Activated T-helper 1 cell treated with anti-CD3 and anti-CD28 coated beads, Interleukin-12 subunit alpha, Interleukin-12 subunit beta, Interleukin-2, Interleukin-4 antibody, amounts not matched to agents 30 ng/mL and 10 ng/mL and 1 ng/mL, durations not matched to agents 14 hours and 24 hours and 36 hours (primary cell): Measurements from ENCODE around the gene PRKCA. TPM values are rescaled to one million over a fixed set of nuclear protein-coding genes. Genes with fewer than 3 reads are reported as not detected.
"Not testable (repeated sequence)": the region's sequence is repeated elsewhere in the genome, so short reads cannot be mapped to it uniquely, and the experiment has no call there.

Experiments used
- DNase-seq: peaks from one replicate; pipeline ENCODE4 v3.0.0; 2021; ENCODE audit warnings: low spot score
- H3K27ac Mint-ChIP-seq: one replicate; pipeline ENCODE4 v1.8.0; 2021; ENCODE audit warnings: mild to moderate bottlenecking, mixed read lengths
- H3K27me3 Mint-ChIP-seq: one replicate; pipeline ENCODE4 v1.8.0; 2022; ENCODE audit warnings: mild to moderate bottlenecking, moderate library complexity, mixed read lengths; ENCODE audit not compliant: insufficient read depth
- H3K36me3 Mint-ChIP-seq: one replicate; pipeline ENCODE4 v1.8.0; 2021; ENCODE audit warnings: low read depth, mixed read lengths
- H3K4me1 Mint-ChIP-seq: one replicate; pipeline ENCODE4 v1.8.0; 2021; ENCODE audit warnings: low read depth, mixed read lengths
- H3K4me3 Mint-ChIP-seq: one replicate; pipeline ENCODE4 v1.8.0; 2021; ENCODE audit warnings: mild to moderate bottlenecking, moderate library complexity, mixed read lengths
- H3K9me3 Mint-ChIP-seq: one replicate; pipeline ENCODE4 v1.8.0; 2021; ENCODE audit warnings: mixed read lengths
- intact Hi-C: fragments of 100-400 bp; cut with micrococcal nuclease; formaldehyde crosslinking; loops from one replicate; pipeline ENCODE4 v1.15.1; 2024
- total RNA-seq: library from RNA; stranded (reverse); gene quantifications from 2 replicates; pipeline ENCODE4 v1.2.3, GENCODE V29; 2022

The PRKCA gene
- total RNA-seq, 1 donor from 2014 or later, result 157 TPM

DNA sequence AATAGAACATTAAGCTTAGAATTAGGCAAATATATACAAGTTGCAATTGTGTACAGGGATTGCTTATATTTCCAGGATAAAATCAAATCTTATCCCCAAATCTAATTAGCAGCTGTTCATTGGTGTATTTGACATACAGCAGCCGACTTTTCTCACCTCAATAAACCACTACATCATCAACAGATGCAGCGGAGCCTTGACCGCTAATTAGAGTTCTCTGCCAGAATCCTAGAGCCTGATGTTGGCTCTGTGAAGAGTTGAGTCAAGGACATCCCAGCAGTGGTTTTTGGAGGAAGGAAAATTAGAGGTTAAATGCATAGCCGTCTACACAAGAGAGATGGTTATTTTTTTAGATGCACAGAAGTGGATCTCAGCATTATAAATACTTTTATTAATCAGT, 310.6 kb downstream of the PRKCA start:
- Mint-ChIP-seq H3K9me3 (peaks cover 34% of the 10 kb centered on the region), H3K27me3 (no peaks in the 10 kb centered on the region), H3K4me1 (peaks cover 33% of the 10 kb centered on the region), H3K36me3 (peaks cover 35% of the 10 kb centered on the region), H3K4me3 (no peak overlapping the region), H3K27ac (no peak overlapping the region)
- no peak for DNase-seq
- intact Hi-C loops, result no loop called here

DNA sequence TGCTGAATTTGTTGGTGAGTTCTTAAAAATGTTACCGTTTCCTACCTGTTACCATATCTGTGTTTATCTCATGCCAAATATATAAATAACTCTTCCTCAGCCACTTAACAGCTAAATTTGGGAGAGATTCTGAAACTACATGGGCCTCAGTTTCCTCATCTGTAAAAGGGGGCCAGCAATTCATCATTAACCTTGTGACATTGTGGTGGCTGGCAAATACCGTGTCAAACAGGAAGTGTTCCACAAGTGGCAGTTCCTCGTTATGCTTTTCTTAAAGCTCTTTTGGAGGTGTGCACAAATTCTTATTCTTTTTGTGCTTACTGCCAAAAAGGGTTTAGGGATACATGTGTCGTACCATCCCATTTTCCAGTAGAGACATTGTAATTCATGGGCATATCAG, 312.1 kb downstream of the PRKCA start:
- Mint-ChIP-seq H3K36me3 (peaks cover 24% of the 10 kb centered on the region), H3K27ac (no peak overlapping the region), H3K4me1 (peaks cover 33% of the 10 kb centered on the region), H3K9me3 (peaks cover 22% of the 10 kb centered on the region), H3K27me3 (no peaks in the 10 kb centered on the region), H3K4me3 (no peak overlapping the region)
- intact Hi-C loops, result no loop called here
- DNase-seq, result no peak

DNA sequence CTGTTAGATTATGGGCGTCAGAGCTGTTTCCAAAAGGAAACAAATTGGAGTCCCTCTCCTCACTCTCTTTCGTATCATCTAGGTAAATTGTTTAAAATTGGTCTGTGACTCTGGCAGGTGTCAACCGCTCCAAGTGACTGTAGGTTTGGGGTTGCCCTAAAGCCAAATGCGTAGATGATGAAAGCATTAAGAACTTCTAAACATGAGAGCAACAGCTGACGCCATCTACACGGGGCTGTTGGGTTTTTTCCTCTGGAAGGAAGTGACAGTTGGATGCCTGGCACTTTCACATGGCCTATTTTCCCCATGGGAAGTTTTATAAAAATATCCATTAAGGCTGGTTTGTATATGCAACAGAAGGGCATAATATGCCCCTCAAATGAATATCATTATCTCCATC, 316.8 kb downstream of the PRKCA start:
- Mint-ChIP-seq H3K4me3 (no peak overlapping the region), H3K9me3 (no peaks in the 10 kb centered on the region), H3K27ac (no peak overlapping the region), H3K36me3 (peaks cover 11% of the 10 kb centered on the region), H3K27me3 (no peaks in the 10 kb centered on the region), H3K4me1 (peaks cover 45% of the 10 kb centered on the region)
- intact Hi-C loops, result no loop called here
- no peak for DNase-seq

DNA sequence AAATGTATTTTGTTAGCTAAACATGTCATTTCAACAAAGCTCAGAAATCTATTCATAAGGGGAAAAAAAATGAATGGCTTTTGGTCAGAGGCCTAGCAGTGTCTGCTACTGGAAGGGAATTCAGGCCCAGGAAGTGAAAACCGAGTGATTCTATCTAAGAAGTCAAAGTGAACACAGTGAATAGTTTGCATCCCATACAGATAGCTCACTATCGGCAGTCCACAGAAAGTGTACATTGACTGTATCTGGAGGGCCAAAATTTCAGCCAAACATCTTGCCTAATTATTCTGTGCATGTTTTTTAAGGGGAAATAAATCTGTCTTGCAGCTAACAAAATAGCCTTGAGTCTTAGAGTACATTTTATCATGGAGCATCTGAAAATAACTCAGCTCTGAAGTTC, 318.1 kb downstream of the PRKCA start:
- DNase-seq, result no peak
- Mint-ChIP-seq H3K27ac (peak overlapping the region; percentile 40), H3K4me3 (no peak overlapping the region), H3K27me3 (no peaks in the 10 kb centered on the region), H3K9me3 (no peaks in the 10 kb centered on the region), H3K36me3 (peaks cover 9% of the 10 kb centered on the region), H3K4me1 (peaks cover 46% of the 10 kb centered on the region)
- intact Hi-C loops, result no loop called here

DNA sequence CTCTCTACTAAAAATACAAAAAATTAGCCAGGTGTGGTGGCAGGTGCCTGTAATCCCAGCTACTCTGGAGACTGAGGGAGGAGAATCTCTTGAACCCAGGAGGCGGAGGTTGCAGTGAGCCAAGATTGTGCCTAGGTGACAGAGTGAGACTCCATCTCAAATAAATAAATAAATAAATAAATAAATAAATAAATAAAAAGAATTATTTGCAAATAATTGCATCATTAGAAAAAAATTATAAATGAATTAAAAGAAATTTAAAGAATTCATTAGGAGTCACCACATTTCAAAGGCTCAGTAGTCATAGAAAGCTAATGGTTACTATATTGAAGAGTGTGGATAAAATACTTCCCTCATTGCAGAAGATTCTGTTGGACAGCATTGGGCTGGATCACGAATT, 322.2 kb downstream of the PRKCA start:
- H3K4me1 Mint-ChIP-seq, result peaks cover 42% of the 10 kb centered on the region
- not testable (repeated sequence) for DNase-seq, H3K36me3 Mint-ChIP-seq, H3K4me3 Mint-ChIP-seq, H3K27ac Mint-ChIP-seq, H3K27me3 Mint-ChIP-seq, H3K9me3 Mint-ChIP-seq
- intact Hi-C loops, result loop anchor here (1.0 to 2.0 kb wide), 4 partner anchors 203 to 424 kb away; no protein-coding TSS in a partner anchor

DNA sequence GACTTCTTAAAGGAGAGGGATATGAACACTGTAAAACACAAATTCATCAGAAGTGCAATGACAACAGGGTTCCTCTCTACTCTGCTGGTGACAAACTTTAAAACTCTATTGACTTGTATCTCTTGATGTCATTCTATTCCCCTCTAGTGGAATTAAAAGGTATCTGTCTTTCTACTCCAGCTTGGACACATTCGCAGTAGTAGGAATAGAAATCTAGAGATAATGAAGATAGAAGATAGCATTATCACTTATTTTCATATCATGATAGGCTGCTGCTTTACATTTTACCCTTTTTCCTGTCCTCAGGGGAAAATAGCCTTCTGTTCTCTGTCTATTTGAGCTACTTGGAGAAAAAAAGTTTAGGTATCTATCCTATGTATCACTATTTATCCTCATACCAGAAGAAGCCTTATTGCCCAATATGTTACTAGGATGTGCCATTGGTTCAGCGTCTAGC, 322.9 kb downstream of the PRKCA start:
- no peaks in the 10 kb centered on the region for H3K9me3 Mint-ChIP-seq
- peaks cover 42% of the 10 kb centered on the region for H3K4me1 Mint-ChIP-seq
- intact Hi-C loops, result loop anchor here (1.0 to 2.0 kb wide), 4 partner anchors 204 to 425 kb away; no protein-coding TSS in a partner anchor
- no peak for DNase-seq
- H3K36me3 Mint-ChIP-seq, result peaks cover 7% of the 10 kb centered on the region
- no peaks in the 10 kb centered on the region for H3K27me3 Mint-ChIP-seq
- H3K27ac Mint-ChIP-seq, result no peak overlapping the region
- H3K4me3 Mint-ChIP-seq, result no peak overlapping the region

DNA sequence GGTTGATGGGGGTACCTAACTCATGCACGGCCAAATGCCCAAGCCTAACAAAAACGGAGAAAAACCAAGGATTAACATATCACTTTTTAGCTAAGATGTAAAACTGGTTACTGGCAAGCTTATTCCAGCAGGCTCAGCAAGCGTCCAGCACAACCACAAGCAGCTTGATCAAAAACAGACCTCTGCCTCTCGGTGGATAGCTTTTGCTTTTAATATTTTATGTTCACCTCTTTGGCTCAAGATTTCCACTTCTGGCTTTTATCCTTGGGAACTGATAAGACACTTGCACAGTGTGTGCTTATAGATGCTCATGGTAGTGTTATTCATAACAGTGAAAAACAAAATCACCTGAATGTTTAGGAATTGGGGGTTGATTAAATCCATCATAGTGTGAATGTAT, 325.6 kb downstream of the PRKCA start:
- H3K9me3 Mint-ChIP-seq, result no peaks in the 10 kb centered on the region
- no peaks in the 10 kb centered on the region for H3K27me3 Mint-ChIP-seq
- peaks cover 57% of the 10 kb centered on the region for H3K4me1 Mint-ChIP-seq
- intact Hi-C loops, result no loop called here
- DNase-seq, result no peak
- H3K4me3 Mint-ChIP-seq, result no peak overlapping the region
- no peak overlapping the region for H3K27ac Mint-ChIP-seq
- peaks cover 3% of the 10 kb centered on the region for H3K36me3 Mint-ChIP-seq

DNA sequence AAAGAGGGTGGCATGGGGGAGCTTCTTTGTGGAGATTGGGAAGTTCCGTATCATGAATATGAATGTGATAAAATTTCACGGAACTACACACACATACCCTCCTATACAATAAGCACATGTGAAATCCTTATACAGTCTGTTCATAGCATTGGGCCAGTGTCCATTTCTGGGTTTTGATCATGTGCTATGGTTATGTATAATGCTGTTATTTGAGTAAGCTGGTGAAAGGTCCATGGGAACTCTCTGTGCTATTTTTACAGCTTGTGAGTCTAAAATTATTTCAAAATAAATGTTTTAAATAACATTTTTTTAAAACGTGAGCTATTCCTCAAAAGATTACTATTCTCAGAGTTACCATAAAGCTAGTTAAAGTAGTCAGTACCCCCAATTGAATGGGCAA, 327.3 kb downstream of the PRKCA start:
- intact Hi-C loops, result loop anchor here (5.0 kb wide), 2 partner anchors 62 to 232 kb away; no protein-coding TSS in a partner anchor

DNA sequence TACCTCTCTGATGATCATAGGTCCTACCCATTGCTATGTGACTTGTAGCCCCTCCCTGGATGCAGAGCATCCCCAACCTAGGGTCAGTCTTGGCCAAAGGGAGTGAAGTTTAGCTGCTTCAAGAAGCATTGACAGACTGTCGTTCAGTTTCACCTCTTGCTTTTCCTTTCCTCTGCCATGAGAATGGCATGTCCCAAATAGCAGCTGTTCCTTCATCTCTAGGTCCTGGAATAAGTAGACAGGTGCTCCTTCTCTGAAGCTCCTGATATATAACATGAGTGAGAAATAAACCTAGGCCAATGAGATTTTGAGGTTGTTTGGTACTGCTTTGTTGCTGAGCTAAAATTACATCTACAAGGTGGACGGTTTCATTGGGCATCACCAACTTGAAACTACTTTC, 328.0 kb downstream of the PRKCA start:
- intact Hi-C loops, result loop anchor here (5.0 kb wide), 2 partner anchors 63 to 233 kb away; no protein-coding TSS in a partner anchor
- no peaks in the 10 kb centered on the region for H3K27me3 Mint-ChIP-seq
- no peak overlapping the region for H3K27ac Mint-ChIP-seq
- H3K4me1 Mint-ChIP-seq, result peaks cover 64% of the 10 kb centered on the region
- no peaks in the 10 kb centered on the region for H3K9me3 Mint-ChIP-seq
- H3K36me3 Mint-ChIP-seq, result peaks cover 4% of the 10 kb centered on the region
- DNase-seq, result no peak
- no peak overlapping the region for H3K4me3 Mint-ChIP-seq

More for the DNA sequence above, 327.3 kb downstream of the PRKCA start:
- DNase-seq, result no peak
- H3K9me3 Mint-ChIP-seq, result no peaks in the 10 kb centered on the region
- H3K27me3 Mint-ChIP-seq, result no peaks in the 10 kb centered on the region
- H3K4me1 Mint-ChIP-seq, result peaks cover 63% of the 10 kb centered on the region
- H3K36me3 Mint-ChIP-seq, result peaks cover 4% of the 10 kb centered on the region
- H3K27ac Mint-ChIP-seq, result no peak overlapping the region
- H3K4me3 Mint-ChIP-seq, result no peak overlapping the region

DNA sequence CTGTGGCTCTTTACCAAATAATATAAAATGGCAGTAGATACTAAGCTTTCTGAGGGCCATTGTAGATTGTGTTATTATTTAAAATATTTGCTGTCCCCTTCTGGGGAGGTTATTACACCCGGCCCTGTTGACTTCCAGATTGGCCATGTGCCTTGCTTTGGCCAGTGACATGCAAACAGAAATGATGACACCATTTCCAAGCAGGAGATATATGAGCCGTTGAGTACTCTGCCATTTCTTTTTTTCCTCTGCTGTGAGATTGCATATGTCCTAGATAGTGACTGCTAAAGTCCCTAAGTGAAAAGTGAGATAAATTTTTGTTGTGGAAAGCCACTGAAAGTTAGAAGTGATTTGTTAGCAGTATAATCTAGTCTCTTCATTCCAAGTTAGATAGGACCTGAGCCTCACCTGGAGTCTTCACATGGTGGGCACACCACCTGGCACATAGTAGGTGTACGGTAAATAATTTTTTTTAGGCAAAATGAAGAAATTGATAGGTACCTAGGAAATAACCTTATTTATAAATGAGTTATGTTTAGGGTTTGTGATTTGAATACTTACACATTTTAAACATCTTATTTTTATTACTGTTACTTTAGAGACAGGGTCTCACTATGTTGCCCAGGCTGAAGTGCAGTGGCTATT, 328.5 kb downstream of the PRKCA start:
- Mint-ChIP-seq H3K36me3 (peaks cover 6% of the 10 kb centered on the region), H3K4me1 (peaks cover 70% of the 10 kb centered on the region), H3K9me3 (no peaks in the 10 kb centered on the region), H3K4me3 (no peak overlapping the region), H3K27ac (no peak overlapping the region), H3K27me3 (no peaks in the 10 kb centered on the region)
- DNase-seq, result no peak
- intact Hi-C loops, result loop anchor here (5.0 kb wide), 2 partner anchors 64 to 234 kb away; no protein-coding TSS in a partner anchor

DNA sequence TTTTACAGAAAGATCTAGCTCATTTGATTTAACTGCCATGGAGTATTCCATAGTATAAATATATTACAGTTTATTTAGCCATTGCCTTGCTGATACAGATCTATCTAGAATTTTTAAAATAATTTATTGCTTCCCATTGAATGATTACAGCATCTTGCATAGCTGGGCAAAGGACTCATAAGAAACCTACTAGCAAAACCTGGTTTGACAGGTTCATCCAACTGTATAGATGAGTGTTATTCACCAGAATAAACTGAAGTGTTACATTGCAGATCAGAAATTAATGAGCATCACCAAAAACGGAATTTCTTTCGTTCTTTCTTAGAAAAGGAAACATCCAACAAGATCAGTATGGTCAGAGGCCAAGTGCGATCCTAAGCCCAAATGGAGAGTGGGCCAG, 330.3 kb downstream of the PRKCA start:
- DNase-seq, result no peak
- Mint-ChIP-seq H3K4me1 (peaks cover 74% of the 10 kb centered on the region), H3K27ac (peak overlapping the region; percentile 85), H3K9me3 (no peaks in the 10 kb centered on the region), H3K27me3 (no peaks in the 10 kb centered on the region), H3K36me3 (peaks cover 9% of the 10 kb centered on the region), H3K4me3 (peak overlapping the region; percentile 12)
- intact Hi-C loops, result loop anchor here (1.0 to 5.0 kb wide), 11 partner anchors 21 to 440 kb away; partner anchors contain the start of gene CEP112

DNA sequence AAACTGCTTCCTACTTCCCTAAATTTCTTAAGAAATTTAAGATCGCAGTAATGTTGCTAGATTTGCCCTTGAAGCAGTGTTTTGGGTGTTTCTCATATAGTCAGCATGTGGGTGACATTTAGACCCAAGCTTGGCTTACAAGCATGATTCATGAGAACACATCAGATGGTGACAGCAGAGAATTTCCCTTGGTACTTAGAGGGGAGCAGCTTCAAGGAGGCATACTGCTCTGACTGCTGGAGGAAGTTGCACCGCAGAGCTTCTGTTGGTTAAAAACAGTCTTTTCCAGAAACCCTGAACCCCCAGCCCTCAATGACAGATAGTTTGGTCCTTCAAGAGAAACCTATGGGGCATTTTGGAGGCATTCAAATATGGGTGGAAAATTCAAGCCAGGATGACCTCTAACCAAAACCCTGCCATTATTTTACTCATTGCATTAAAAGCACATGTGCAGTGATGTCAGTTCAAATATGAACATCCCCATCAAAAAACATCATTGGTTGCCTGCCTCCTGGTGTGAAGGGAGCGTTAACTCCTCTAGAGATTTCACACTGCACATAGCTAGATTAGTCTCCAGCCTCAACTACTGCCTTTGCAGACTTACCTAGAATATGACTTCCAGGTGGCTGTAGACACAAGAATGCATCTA, 331.0 kb downstream of the PRKCA start:
- Mint-ChIP-seq H3K27ac (peak overlapping the region; percentile 85), H3K27me3 (no peaks in the 10 kb centered on the region), H3K4me1 (peaks cover 78% of the 10 kb centered on the region), H3K9me3 (no peaks in the 10 kb centered on the region), H3K4me3 (peak overlapping the region; percentile 41), H3K36me3 (peaks cover 9% of the 10 kb centered on the region)
- DNase-seq, result peak; percentile 66
- intact Hi-C loops, result loop anchor here (1.0 to 5.0 kb wide), 11 partner anchors 20 to 441 kb away; partner anchors contain the start of gene CEP112

DNA sequence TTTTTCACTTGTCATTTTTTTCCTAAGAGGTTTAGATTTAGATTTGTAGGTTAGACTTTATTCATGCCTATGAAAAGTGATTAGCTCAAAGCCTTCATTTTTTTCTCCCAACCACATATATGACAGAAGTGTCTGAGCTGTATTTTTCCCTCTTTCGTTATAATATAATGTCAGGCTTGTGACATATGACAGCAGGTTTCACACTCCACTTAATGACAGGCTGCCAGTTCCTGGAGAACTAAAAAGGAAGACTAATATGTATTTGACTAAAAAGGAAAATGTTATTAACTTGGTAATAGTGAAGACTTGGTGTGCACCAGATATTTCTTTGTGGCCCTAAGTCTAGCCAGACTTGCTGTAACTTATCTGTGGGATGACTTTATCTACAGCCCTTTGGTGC, 331.8 kb downstream of the PRKCA start:
- no peaks in the 10 kb centered on the region for H3K9me3 Mint-ChIP-seq
- H3K27me3 Mint-ChIP-seq, result no peaks in the 10 kb centered on the region
- peak overlapping the region; percentile 41 for H3K4me3 Mint-ChIP-seq
- no peak for DNase-seq
- peak overlapping the region; percentile 85 for H3K27ac Mint-ChIP-seq
- H3K4me1 Mint-ChIP-seq, result peaks cover 82% of the 10 kb centered on the region
- H3K36me3 Mint-ChIP-seq, result peaks cover 9% of the 10 kb centered on the region
- intact Hi-C loops, result loop anchor here (2.0 to 5.0 kb wide), 3 partner anchors 67 to 237 kb away; no protein-coding TSS in a partner anchor
